NCI-H1048 (cell line): Measurements from ENCODE around the gene IFI6.
"Not testable (repeated sequence)": the region's sequence is repeated elsewhere in the genome, so short reads cannot be mapped to it uniquely, and the experiment has no call there.

Experiments
- DNase-seq: peaks from one replicate; lab custom pipeline; 2025; lab: John Stamatoyannopoulos, UW

The IFI6 gene

DNA sequence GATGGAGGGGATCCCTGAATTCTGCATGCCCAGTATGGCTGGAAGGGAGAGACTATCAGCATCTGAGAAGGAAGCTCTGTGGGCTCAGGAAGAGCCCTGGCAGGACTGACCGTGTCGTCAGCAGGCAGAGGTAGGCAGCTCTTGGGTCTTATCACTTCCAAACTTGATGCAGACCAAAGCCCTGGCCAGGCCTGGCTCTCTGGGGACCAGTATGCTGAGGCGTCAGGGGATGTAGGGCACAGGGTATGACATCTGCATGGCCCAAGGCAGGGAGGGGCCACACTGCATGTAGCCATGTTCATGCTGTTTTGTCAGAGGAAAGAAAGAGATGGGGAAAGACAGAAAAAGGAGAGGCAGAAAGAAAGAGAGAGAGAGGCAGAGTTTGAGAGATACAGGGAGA is 43.3 kb downstream of the IFI6 start:
- DNase-seq, result no peak

DNA sequence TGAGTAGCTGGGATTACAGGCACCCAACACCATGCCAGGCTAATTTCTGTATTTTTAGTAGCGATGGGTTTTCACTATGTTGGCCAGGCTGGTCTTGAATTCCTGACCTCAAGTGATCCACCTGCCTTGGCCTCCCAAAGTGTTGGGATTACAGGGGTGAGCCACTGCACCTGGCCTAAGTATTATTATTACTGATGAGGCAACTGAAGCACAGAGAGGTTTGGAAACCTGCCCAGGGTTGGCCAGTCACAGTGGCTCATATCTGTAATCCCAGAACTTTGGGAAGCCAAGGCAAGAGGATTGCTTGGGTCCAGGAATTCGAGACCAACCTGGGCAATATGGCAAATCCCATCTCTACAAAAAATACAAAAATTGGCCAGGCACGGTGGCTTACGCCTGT is 44.3 kb downstream of the IFI6 start:
- not testable (repeated sequence) for DNase-seq

DNA sequence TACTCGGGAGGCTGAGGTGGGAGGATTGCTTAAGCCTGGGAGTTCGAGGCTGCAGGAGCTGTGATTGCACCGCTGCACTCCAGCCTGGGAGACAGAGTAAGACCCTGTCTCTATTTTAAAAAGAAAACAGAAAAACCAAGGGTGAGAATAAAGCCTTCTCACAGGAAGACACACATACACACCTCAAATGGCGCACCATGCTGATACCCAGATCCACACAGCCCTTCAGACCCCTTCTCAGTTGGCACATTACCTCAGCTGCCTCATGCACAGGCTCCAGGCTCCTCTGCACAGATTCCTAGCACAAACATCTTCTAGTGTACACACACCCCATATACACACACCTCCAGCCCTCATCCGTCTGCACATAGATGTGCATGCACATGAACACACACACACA is 44.9 kb downstream of the IFI6 start:
- no peak for DNase-seq

GRCh38 chr1:27626031-27626935 is 45.7 kb downstream of the IFI6 start:
- no peak for DNase-seq

DNA sequence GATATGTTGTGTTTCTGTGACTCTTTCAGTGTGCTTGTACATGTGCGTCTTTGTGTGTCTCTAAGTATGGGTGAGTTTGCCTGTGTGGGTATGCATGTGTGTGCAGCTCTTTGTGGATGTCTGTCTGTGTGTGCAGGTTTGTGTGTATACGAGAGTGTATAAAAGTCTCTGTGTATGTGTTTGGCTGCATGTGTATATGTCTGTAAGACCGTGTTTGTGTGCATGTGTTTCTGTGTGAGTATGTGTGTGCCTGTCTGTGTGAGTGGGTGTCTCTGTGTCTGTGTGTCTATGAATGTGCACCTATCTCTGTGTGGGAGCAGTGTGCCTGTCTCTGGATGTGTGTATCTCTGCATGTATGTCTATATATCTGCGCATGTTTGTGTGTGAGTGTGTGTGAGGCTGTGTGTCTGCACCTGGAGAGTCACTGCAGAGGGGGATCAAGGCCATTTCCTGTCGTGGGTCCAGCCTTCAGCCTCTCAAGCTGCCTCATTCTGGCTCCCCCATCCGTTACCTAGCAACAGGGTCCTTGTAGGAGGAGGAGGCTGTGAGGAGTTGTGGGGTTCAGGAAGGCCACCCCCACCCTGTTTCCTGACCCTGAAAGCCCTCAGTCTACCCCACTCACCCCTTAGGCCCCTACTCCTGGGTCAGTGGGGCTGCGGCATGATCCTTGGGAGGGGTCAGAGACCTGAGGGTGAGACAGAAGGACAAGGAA is 47.4 kb downstream of the IFI6 start:
- DNase-seq, result no peak

- no peak for DNase-seq
Observed at GRCh38 chr1:27623327-27624212, 48.4 kb downstream of the IFI6 start.

DNA sequence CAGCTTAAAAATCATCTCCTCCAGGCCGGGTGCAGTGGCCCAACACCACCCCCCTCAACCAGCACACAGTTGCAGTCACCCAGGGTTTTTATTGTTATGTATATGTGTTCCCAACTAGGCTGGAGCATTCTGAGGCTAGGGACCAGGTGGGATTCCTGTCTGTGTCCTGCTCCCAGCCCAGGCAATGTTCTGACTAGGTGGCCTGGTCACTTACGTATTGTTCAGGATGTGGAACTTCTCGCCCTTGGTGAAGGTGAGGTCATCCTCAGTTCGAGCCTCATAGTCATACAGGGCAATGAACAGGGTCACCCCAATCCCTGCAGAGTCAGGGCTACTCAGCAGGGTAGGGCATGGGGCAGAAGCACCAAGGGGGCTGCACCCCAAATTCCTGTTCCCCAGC is 49.2 kb downstream of the IFI6 start:
- DNase-seq, result no peak

GRCh38 chr1:27621051-27621920 is 50.7 kb downstream of the IFI6 start:
- no peak for DNase-seq

GRCh38 chr1:27619782-27620438 is 52.1 kb downstream of the IFI6 start:
- not testable (repeated sequence) for DNase-seq

GRCh38 chr1:27618341-27619082 is 53.5 kb downstream of the IFI6 start:
- no peak for DNase-seq

DNA sequence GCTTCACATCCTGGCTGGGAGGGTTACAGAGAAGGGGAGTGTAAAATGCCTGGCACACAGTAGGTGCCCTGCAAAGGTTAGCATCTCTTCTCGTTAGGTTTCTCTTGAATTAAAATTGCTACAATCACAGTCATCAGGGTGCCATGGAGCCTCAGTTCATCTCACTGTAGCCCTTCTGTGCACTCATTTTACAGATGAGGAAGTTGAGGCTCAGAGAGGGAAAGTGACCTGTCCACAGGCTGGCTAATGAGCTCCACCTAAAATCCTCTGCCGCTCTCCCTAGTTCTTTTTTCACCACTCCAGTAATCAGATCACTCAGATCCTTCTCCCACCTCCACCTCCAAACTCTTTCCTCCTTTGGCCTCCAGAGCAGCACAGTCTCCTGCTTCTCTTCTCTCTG is 54.6 kb downstream of the IFI6 start:
- no peak for DNase-seq

GRCh38 chr1:27616441-27616840 is 55.6 kb downstream of the IFI6 start:
- no peak for DNase-seq
